ENCODE results near the gene CDK17. TPM values are rescaled to one million over a fixed set of nuclear protein-coding genes. Genes with fewer than 3 reads are reported as not detected.
"Not testable (repeated sequence)": the region's sequence is repeated elsewhere in the genome, so short reads cannot be mapped to it uniquely, and the experiment has no call there.

Gene CDK17
- total RNA-seq, 1 donor from 2014 or later, result 35.9 TPM

DNA sequence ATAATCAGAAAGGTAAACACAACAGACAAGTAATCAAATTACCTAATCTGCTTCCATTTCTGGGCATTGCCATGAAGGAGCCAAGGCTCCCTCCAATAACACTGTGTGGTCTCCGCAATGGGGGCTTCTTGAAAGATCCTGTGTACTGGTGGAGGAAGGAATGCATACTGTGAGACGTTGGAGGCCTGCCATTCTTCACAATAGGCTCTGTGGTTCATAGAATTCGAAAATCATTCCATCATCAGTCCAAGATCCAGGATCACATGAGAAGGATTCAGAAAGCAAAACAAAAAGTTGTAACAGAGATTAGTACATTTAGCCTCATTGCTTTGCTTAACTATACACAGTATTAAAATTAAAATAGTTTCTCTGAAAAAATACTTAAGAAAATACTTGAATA lies 76.3 kb downstream of the CDK17 start:
- no peak overlapping the region for H3K27ac Mint-ChIP-seq
- no peaks in the 10 kb centered on the region for H3K4me1 Mint-ChIP-seq (ENCODE audit: low read depth)
- no peaks in the 10 kb centered on the region for H3K27me3 Mint-ChIP-seq
- H3K4me3 Mint-ChIP-seq (ENCODE audit: low read depth), result no peak overlapping the region
- no peak for DNase-seq (ENCODE audit: low spot score, unreplicated experiment)
- TF ChIP-seq, protein P1, sequence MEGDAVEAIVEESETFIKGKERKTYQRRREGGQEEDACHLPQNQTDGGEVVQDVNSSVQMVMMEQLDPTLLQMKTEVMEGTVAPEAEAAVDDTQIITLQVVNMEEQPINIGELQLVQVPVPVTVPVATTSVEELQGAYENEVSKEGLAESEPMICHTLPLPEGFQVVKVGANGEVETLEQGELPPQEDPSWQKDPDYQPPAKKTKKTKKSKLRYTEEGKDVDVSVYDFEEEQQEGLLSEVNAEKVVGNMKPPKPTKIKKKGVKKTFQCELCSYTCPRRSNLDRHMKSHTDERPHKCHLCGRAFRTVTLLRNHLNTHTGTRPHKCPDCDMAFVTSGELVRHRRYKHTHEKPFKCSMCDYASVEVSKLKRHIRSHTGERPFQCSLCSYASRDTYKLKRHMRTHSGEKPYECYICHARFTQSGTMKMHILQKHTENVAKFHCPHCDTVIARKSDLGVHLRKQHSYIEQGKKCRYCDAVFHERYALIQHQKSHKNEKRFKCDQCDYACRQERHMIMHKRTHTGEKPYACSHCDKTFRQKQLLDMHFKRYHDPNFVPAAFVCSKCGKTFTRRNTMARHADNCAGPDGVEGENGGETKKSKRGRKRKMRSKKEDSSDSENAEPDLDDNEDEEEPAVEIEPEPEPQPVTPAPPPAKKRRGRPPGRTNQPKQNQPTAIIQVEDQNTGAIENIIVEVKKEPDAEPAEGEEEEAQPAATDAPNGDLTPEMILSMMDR (IDR thresholded peaks at IDR 0.05; ENCODE audit: unreplicated experiment), result no peak
- H3K36me3 Mint-ChIP-seq (ENCODE audit: insufficient read depth), result peaks cover 33% of the 10 kb centered on the region
- H3K9me3 Mint-ChIP-seq (ENCODE audit: low read depth), result peaks cover 25% of the 10 kb centered on the region

DNA sequence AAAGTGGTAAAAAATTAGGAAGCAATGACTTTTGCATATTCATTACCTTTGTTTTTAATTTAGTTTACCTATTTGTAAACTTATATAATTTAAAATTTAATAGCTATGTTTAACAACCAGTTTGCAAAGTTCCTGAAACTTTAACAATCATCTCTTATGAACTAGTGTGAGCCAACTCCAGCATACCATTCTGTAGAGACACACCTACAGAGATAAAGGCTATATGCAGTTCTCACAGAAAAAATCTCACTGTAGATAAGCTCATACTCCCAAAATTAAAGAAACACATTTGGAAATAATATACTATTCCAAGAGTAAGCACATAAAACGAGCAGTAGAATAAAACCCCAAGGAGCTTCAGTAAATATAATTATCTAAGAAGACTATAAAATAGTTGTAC lies 77.5 kb downstream of the CDK17 start:
- Mint-ChIP-seq H3K27ac (no peak overlapping the region), H3K4me1 (ENCODE audit: low read depth) (no peaks in the 10 kb centered on the region), H3K4me3 (ENCODE audit: low read depth) (no peak overlapping the region), H3K27me3 (no peaks in the 10 kb centered on the region), H3K9me3 (ENCODE audit: low read depth) (peaks cover 25% of the 10 kb centered on the region), H3K36me3 (ENCODE audit: insufficient read depth) (peaks cover 34% of the 10 kb centered on the region)
- TF ChIP-seq, protein P1 (IDR thresholded peaks at IDR 0.05; ENCODE audit: unreplicated experiment), result no peak
- DNase-seq (ENCODE audit: low spot score, unreplicated experiment), result no peak

DNA sequence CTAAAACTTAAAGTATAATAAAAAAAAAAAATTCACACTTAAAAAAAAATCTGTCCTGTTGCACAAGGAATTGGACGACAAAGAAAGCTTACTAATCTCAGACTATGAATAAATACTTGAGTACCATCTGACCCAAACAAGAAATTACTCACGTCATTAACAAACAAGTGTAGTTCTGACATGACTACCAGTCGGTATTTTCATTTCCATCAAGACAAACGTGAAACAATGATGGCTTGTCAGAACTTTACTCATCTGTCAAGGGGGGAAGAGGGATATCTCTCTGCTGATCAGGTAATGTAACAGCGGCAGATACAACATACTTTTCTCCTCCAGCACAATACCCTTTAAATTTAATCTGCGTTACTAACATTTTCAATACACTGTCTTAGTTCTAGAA lies 78.3 kb downstream of the CDK17 start:
- TF ChIP-seq, protein P1 (IDR thresholded peaks at IDR 0.05; ENCODE audit: unreplicated experiment), result no peak
- Mint-ChIP-seq H3K36me3 (ENCODE audit: insufficient read depth) (peaks cover 35% of the 10 kb centered on the region), H3K4me3 (ENCODE audit: low read depth) (no peak overlapping the region), H3K9me3 (ENCODE audit: low read depth) (peaks cover 25% of the 10 kb centered on the region), H3K4me1 (ENCODE audit: low read depth) (no peaks in the 10 kb centered on the region), H3K27me3 (no peaks in the 10 kb centered on the region), H3K27ac (no peak overlapping the region)
- no peak for DNase-seq (ENCODE audit: low spot score, unreplicated experiment)

DNA sequence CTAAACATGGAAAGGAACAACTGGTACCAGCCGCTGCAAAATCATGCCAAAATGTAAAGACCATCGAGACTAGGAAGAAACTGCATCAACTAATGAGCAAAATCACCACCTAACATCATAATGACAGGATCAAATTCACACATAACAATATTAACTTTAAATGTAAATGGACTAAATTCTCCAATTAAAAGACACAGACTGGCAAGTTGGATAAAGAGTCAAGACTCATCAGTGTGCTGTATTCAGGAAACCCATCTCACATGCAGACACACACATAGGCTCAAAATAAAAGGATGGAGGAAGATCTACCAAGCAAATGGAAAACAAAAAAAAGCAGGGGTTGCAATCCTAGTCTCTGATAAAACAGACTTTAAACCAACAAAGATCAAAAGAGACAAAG lies 82.4 kb downstream of the CDK17 start:
- not testable (repeated sequence) for DNase-seq (ENCODE audit: low spot score, unreplicated experiment); H3K4me3 Mint-ChIP-seq (ENCODE audit: low read depth); H3K27ac Mint-ChIP-seq; H3K4me1 Mint-ChIP-seq (ENCODE audit: low read depth); H3K9me3 Mint-ChIP-seq (ENCODE audit: low read depth); H3K27me3 Mint-ChIP-seq
- H3K36me3 Mint-ChIP-seq (ENCODE audit: insufficient read depth), result peaks cover 14% of the 10 kb centered on the region

DNA sequence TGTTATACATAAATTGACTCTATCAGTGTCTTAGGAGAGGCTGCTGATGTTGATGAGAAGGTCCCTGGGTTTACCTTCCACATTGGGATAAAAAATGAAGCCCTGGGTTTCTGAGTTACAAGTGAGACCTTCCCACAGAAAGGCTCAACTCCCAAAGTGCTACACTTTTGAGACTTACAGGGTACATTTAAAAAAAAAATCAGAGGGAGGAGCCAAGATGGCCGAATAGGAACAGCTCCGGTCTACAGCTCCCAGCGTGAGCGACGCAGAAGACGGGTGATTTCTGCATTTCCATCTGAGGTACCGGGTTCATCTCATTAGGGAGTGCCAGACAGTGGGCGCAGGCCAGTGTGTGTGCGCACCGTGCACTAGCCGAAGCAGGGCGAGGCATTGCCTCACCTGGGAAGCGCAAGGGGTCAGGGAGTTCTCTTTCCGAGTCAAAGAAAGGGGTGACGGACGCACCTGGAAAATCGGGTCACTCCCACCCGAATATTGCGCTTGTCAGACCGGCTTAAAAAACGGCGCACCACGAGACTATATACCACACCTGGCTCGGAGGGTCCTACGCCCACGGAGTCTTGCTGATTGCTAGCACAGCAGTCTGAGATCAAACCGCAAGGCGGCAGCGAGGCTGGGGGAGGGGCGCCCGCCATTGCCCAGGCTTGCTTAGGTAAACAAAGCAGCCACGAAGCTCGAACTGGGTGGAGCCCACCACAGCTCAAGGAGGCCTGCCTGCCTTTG lies 84.3 kb downstream of the CDK17 start:
- Mint-ChIP-seq H3K27ac (peak overlapping the region; percentile 98), H3K4me3 (ENCODE audit: low read depth) (peak overlapping the region; percentile 88)
- H3K4me1 Mint-ChIP-seq (ENCODE audit: low read depth); H3K27me3 Mint-ChIP-seq; DNase-seq (ENCODE audit: low spot score, unreplicated experiment); H3K36me3 Mint-ChIP-seq (ENCODE audit: insufficient read depth); H3K9me3 Mint-ChIP-seq (ENCODE audit: low read depth): not testable (repeated sequence)

DNA sequence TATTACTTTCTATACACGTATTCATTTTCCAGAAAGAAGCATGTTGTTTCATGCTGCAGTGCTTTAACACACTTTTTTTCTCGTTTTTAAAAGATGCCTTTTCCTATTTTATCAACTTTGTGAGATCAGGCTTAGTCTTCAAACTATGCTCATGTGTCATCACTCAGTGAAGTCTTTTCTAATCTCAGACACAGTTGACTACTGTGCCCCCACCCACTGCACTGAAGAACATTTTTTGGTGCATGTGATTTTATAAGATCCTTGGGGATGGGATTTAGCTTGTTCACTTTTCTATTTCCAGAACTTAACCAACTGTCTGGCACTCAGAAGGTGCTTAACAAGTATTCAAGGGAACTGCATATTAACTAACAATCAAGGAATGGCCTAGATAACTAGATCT lies 85.5 kb downstream of the CDK17 start:
- Mint-ChIP-seq H3K27ac (no peak overlapping the region), H3K27me3 (no peaks in the 10 kb centered on the region), H3K9me3 (ENCODE audit: low read depth) (no peaks in the 10 kb centered on the region), H3K36me3 (ENCODE audit: insufficient read depth) (peaks cover 11% of the 10 kb centered on the region), H3K4me3 (ENCODE audit: low read depth) (no peak overlapping the region), H3K4me1 (ENCODE audit: low read depth) (no peaks in the 10 kb centered on the region)
- DNase-seq (ENCODE audit: low spot score, unreplicated experiment), result no peak
- TF ChIP-seq, protein P1 (IDR thresholded peaks at IDR 0.05; ENCODE audit: unreplicated experiment), result no peak

All from progenitor cell of endocrine pancreas (in vitro differentiated cells).